Measurements from ENCODE around the gene SGK1.
"Not testable (repeated sequence)": the region's sequence is repeated elsewhere in the genome, so short reads cannot be mapped to it uniquely, and the experiment has no call there.

The SGK1 gene

DNA sequence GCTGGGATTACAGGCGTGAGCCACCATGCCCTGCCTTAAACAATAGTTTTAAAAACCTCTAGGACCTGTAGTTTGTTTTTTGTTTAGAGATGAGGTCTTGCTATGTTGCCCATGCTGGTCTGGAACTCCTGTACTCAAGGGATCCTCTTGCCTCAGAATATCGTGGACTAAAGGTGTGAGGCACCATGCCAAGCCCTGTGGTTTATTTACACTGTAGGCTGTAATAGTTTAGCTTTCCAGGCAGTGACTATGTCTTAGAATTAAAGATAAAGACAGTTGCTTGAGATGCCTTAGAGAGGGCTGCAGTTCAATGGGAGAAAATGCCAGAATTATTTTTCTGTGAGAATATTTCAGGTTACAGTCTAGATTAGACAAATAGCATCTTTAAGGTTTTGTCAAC, 72.9 kb downstream of the SGK1 start:
- Histone ChIP-seq H3K4me1 (peaks cover 0 to under 1% (median 0%) of the 10 kb centered on the region in 4 donors), H3K36me3 (no peaks in the 10 kb centered on the region), H3K27ac (no peak overlapping the region), H3K27me3 (no peaks in the 10 kb centered on the region), H3K4me3 (no peak overlapping the region), H3K9me3 (no peaks in the 10 kb centered on the region)
- no peak for TF ChIP-seq CTCF (IDR thresholded peaks at IDR 0.05)
- no peak for DNase-seq
- intact Hi-C loops (cut with DNase I; ENCODE audit: low total_unique reads), result no loop called here

GRCh38 chr6:134240665-134241431, 77.1 kb downstream of the SGK1 start:
- TF ChIP-seq CTCF (IDR thresholded peaks at IDR 0.05), result no peak

GRCh38 chr6:134238960-134239795, 78.7 kb downstream of the SGK1 start:
- DNase-seq, result no peak
- H3K27ac ChIP-seq, result no peak overlapping the region
- no peak for TF ChIP-seq CTCF (IDR thresholded peaks at IDR 0.05)
- no peak overlapping the region for H3K4me3 ChIP-seq
- intact Hi-C loops (cut with DNase I; ENCODE audit: low total_unique reads), result no loop called here
- no peaks in the 10 kb centered on the region for H3K27me3 ChIP-seq
- no peaks in the 10 kb centered on the region for H3K36me3 ChIP-seq
- H3K9me3 ChIP-seq, result no peaks in the 10 kb centered on the region
- H3K4me1 ChIP-seq, result peaks cover 0 to 5% (median 0%) of the 10 kb centered on the region in 4 donors

More at GRCh38 chr6:134240665-134241431, 77.1 kb downstream of the SGK1 start:
- Histone ChIP-seq H3K27ac (no peak overlapping the region), H3K27me3 (no peaks in the 10 kb centered on the region), H3K9me3 (no peaks in the 10 kb centered on the region), H3K36me3 (no peaks in the 10 kb centered on the region), H3K4me3 (no peak overlapping the region), H3K4me1 (no peaks in the 10 kb centered on the region)
- DNase-seq, result peak; percentile 75 to 81
- intact Hi-C loops (cut with DNase I; ENCODE audit: low total_unique reads), result no loop called here

DNA sequence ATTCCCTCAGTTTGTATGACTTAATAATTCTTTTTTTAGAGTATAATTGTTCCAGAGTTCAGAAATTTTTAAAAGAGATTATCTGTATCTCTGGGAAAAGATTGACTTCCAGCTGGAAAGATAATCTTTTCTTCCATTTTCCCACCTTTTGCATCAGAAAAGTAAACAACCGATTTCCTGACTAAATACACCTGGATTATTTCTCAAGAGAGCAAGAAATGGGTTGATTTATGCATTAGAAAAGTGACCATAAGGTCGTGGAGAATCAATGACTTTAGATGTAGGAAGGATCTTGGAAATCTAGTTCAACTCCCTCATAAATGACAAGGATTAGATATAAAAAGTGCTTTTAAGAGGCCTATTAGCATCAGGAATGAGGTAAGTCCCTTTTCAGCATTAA, 79.9 kb downstream of the SGK1 start:
- intact Hi-C loops (cut with DNase I; ENCODE audit: low total_unique reads), result no loop called here
- Histone ChIP-seq H3K9me3 (no peaks in the 10 kb centered on the region), H3K27ac (no peak overlapping the region), H3K4me3 (no peak overlapping the region), H3K27me3 (no peaks in the 10 kb centered on the region), H3K4me1 (peaks cover 0 to 16% (median 3%) of the 10 kb centered on the region in 4 donors), H3K36me3 (no peaks in the 10 kb centered on the region)
- no peak for DNase-seq
- TF ChIP-seq CTCF (IDR thresholded peaks at IDR 0.05), result no peak

DNA sequence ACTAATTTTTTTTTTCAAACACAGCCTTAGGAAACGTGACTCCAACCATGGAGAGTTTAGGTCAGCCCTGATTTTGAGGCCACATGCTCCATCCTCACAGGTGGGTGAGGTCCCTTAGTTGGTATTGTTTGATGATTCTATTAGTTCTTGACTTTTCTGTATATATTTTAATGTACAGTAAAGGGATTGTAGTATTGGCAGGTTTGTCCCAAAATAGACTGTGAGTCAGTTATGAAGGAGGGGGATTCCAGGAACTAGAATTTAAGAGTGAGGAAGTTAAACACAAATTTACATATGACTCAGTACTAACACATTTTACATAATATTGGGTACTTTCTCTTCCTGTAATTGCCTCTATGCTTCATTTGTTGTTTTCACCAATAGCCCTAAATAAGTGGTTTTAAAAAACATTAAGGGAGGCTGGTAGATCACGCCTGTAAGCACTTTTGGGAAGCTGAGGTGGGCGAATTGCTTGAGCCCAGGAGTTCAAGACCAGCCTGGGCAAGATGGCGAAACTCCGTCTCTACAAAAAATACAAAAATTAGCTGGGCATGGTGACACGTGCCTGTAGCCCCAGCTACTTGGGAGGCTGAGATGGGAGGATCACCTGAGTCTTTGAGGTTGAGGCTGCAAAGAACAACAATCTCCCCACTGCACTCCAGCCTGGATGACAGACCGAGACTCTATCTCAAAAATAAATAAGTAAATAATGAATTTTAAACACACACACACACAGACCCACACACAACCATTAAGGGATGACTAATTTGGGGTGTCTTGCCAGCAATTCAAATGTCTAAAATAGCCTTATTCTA, 81.8 kb downstream of the SGK1 start:
- intact Hi-C loops (cut with DNase I; ENCODE audit: low total_unique reads), result no loop called here
- Histone ChIP-seq H3K27me3 (no peaks in the 10 kb centered on the region), H3K4me3 (no peak overlapping the region), H3K9me3 (no peaks in the 10 kb centered on the region), H3K36me3 (no peaks in the 10 kb centered on the region), H3K4me1 (peaks cover 0 to 18% (median 3%) of the 10 kb centered on the region in 4 donors), H3K27ac (no peak overlapping the region)
- no peak for DNase-seq
- no peak for TF ChIP-seq CTCF (IDR thresholded peaks at IDR 0.05)

- DNase-seq; H3K4me3 ChIP-seq; H3K27ac ChIP-seq; H3K36me3 ChIP-seq; H3K9me3 ChIP-seq; intact Hi-C loops (cut with DNase I; ENCODE audit: low total_unique reads); H3K27me3 ChIP-seq: not testable (repeated sequence)
- peaks cover 0 to 18% (median 3%) of the 10 kb centered on the region in 4 donors for H3K4me1 ChIP-seq
Measured at GRCh38 chr6:134235334-134235733, 82.6 kb downstream of the SGK1 start.
